ENCODE data around the gene CHST9.
"Not testable (repeated sequence)": the region's sequence is repeated elsewhere in the genome, so short reads cannot be mapped to it uniquely, and the experiment has no call there.

CHST9 gene

GRCh38 chr18:26992926-26993325, 192.2 kb downstream of the CHST9 start:
- DNase-seq, result no peak

GRCh38 chr18:26989842-26990241, 195.3 kb downstream of the CHST9 start:
- no peak for DNase-seq

- DNase-seq, result no peak
These were observed 203.6 kb downstream of the CHST9 start for GRCh38 chr18:26981360-26982082.

- DNase-seq, result no peak
These were observed 206.2 kb downstream of the CHST9 start for GRCh38 chr18:26978812-26979341.

GRCh38 chr18:26977781-26978180, 207.3 kb downstream of the CHST9 start:
- peak; percentile 26 for DNase-seq

- DNase-seq, result no peak
These were observed 208.9 kb downstream of the CHST9 start for GRCh38 chr18:26976206-26976605.

- DNase-seq, result not testable (repeated sequence)
These were observed 212.6 kb downstream of the CHST9 start for GRCh38 chr18:26972549-26972948.

- DNase-seq, result peak; percentile 56
These were observed 213.7 kb downstream of the CHST9 start for GRCh38 chr18:26971409-26971808.

GRCh38 chr18:26970637-26971036, 214.5 kb downstream of the CHST9 start:
- DNase-seq, result no peak

GRCh38 chr18:26965206-26965605, 219.9 kb downstream of the CHST9 start:
- DNase-seq, result no peak

GRCh38 chr18:26963292-26963691, 221.8 kb downstream of the CHST9 start:
- DNase-seq, result no peak

- DNase-seq, result no peak
These were observed 223.3 kb downstream of the CHST9 start for GRCh38 chr18:26961839-26962238.

- no peak for DNase-seq
These were observed 224.2 kb downstream of the CHST9 start for GRCh38 chr18:26960911-26961310.

GRCh38 chr18:26956863-26957262, 228.2 kb downstream of the CHST9 start:
- no peak for DNase-seq

- no peak for DNase-seq
These were observed 236.4 kb downstream of the CHST9 start for GRCh38 chr18:26948703-26949102.

- DNase-seq, result no peak
These were observed 241.2 kb downstream of the CHST9 start for GRCh38 chr18:26943906-26944305.

GRCh38 chr18:26941584-26941983, 243.5 kb downstream of the CHST9 start:
- no peak for DNase-seq

- DNase-seq, result no peak
These were observed 244.2 kb downstream of the CHST9 start for GRCh38 chr18:26940744-26941398.

- DNase-seq, result no peak
These were observed 253.4 kb downstream of the CHST9 start for GRCh38 chr18:26931659-26932058.

- no peak for DNase-seq
These were observed 254.5 kb downstream of the CHST9 start for GRCh38 chr18:26930630-26931029.

- DNase-seq, result no peak
These were observed 256.3 kb downstream of the CHST9 start for GRCh38 chr18:26928670-26929313.

- DNase-seq, result not testable (repeated sequence)
These were observed 257.3 kb downstream of the CHST9 start for GRCh38 chr18:26927822-26928221.

- DNase-seq, result no peak
These were observed 258.9 kb downstream of the CHST9 start for GRCh38 chr18:26926066-26926675.

Data from NCI-H2171 treated with DMSO at 0.1 percent for 48 hours (cell line).